Measurements from ENCODE around the gene SLC48A1. TPM values are rescaled to one million over a fixed set of nuclear protein-coding genes. Genes with fewer than 3 reads are reported as not detected.
A peak's percentile ranks its signal among the peaks of the same experiment; 100 is the strongest.

The SLC48A1 gene
- total and polyA plus RNA-seq, 8 donors = 2.3 to 29.0 (median 13.7) TPM

- H3K27ac ChIP-seq = no peak overlapping the region
- DNase-seq = no peak
- TF ChIP-seq EP300 (IDR thresholded peaks at IDR 0.05) (no peak), POLR2A (IDR thresholded peaks at IDR 0.05) (no peak), POLR2AphosphoS5 (IDR thresholded peaks at IDR 0.05) (no peak)
- TF ChIP-seq, protein P1, sequence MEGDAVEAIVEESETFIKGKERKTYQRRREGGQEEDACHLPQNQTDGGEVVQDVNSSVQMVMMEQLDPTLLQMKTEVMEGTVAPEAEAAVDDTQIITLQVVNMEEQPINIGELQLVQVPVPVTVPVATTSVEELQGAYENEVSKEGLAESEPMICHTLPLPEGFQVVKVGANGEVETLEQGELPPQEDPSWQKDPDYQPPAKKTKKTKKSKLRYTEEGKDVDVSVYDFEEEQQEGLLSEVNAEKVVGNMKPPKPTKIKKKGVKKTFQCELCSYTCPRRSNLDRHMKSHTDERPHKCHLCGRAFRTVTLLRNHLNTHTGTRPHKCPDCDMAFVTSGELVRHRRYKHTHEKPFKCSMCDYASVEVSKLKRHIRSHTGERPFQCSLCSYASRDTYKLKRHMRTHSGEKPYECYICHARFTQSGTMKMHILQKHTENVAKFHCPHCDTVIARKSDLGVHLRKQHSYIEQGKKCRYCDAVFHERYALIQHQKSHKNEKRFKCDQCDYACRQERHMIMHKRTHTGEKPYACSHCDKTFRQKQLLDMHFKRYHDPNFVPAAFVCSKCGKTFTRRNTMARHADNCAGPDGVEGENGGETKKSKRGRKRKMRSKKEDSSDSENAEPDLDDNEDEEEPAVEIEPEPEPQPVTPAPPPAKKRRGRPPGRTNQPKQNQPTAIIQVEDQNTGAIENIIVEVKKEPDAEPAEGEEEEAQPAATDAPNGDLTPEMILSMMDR (IDR thresholded peaks at IDR 0.05) = no peak
- WGBS, 5 donors = 48 to 69% (median 52%) methylated on average over 3 of the region's 3 CpGs
- no peaks in the 10 kb centered on the region for H3K9me3 ChIP-seq
- no peaks in the 10 kb centered on the region for H3K27me3 ChIP-seq
- H3K4me3 ChIP-seq = no peak overlapping the region
- peaks cover 9 to 21% (median 14%) of the 10 kb centered on the region in 4 donors for H3K4me1 ChIP-seq
- no peaks in the 10 kb centered on the region for H3K36me3 ChIP-seq
- intact Hi-C loops (cut with DNase I; ENCODE audit: low total_unique reads) = no loop called here
Measured at GRCh38 chr12:47729233-47729632, 43.8 kb upstream of the SLC48A1 start.

DNA sequence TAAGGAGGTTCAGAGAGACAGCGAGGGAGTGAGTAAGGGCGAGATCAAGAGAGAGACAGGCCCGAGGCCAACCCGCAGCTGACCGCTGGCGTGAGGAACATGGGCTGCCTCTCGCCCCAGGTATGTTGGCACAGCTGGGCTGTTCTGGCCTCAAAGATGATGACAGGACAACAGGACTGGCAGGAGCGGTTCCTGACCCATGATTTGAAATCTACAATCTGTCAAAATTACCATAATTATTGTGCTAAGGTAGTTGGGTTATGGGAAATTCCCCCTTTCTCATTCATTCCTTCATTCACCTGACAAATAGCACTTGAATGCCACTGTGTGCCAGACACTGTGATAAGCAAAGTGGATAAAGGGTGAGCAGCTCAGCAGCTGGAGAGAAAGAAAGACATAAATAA lies 42.7 kb upstream of the SLC48A1 start:
- WGBS, 5 donors = 25 to 56% (median 35%) methylated on average over 8 of the region's 8 CpGs
- Histone ChIP-seq H3K4me3 (no peak overlapping the region), H3K27ac (peak overlapping the region in 2 of 5 donors; percentile 2 to 17), H3K9me3 (no peaks in the 10 kb centered on the region), H3K27me3 (no peaks in the 10 kb centered on the region), H3K36me3 (no peaks in the 10 kb centered on the region), H3K4me1 (peaks cover 14 to 29% (median 24%) of the 10 kb centered on the region in 4 donors)
- intact Hi-C loops (cut with DNase I; ENCODE audit: low total_unique reads) = no loop called here
- TF ChIP-seq POLR2AphosphoS5 (IDR thresholded peaks at IDR 0.05) (no peak), POLR2A (IDR thresholded peaks at IDR 0.05) (no peak), EP300 (IDR thresholded peaks at IDR 0.05) (no peak)
- TF ChIP-seq, protein P1 (IDR thresholded peaks at IDR 0.05) = no peak
- DNase-seq = peak in 1 of 2 donors; percentile 61

GRCh38 chr12:47731723-47732122 lies 41.3 kb upstream of the SLC48A1 start:
- no peak overlapping the region for H3K27ac ChIP-seq
- WGBS, 5 donors = 50 to 74% (median 63%) methylated on average over 5 of the region's 5 CpGs
- no peaks in the 10 kb centered on the region for H3K36me3 ChIP-seq
- intact Hi-C loops (cut with DNase I; ENCODE audit: low total_unique reads) = no loop called here
- TF ChIP-seq, protein P1 (IDR thresholded peaks at IDR 0.05) = no peak
- TF ChIP-seq EP300 (IDR thresholded peaks at IDR 0.05) (no peak), POLR2AphosphoS5 (IDR thresholded peaks at IDR 0.05) (no peak), POLR2A (IDR thresholded peaks at IDR 0.05) (no peak)
- H3K4me3 ChIP-seq = no peak overlapping the region
- peaks cover 28 to 43% (median 38%) of the 10 kb centered on the region in 4 donors for H3K4me1 ChIP-seq
- no peaks in the 10 kb centered on the region for H3K27me3 ChIP-seq
- H3K9me3 ChIP-seq = no peaks in the 10 kb centered on the region
- no peak for DNase-seq

DNA sequence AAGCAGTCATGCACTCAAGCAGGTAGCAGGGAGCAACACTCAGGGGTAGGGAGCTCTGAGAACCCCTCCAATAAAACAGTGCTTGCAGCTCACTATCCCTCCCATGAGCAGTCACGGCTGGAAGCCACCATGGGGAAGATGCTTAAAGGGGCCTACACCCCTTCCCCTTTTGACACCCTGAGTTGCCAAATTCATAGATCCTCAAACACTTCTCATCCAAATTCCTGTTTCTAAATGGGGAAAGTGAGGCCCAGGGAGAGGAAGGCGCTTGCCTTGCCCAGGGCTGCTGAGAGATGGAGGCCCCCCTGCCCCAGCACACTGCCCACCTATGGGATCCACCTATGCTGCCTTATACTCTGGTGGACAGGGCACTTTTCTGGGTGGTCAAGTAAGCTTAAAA lies 40.5 kb upstream of the SLC48A1 start:
- no peaks in the 10 kb centered on the region for H3K27me3 ChIP-seq
- no peaks in the 10 kb centered on the region for H3K36me3 ChIP-seq
- H3K9me3 ChIP-seq = no peaks in the 10 kb centered on the region
- H3K4me1 ChIP-seq = peaks cover 33 to 50% (median 45%) of the 10 kb centered on the region in 4 donors
- H3K4me3 ChIP-seq = no peak overlapping the region
- 64 to 91% (median 87%) methylated on average over 1 to 2 of the region's 2 CpGs for WGBS, 5 donors
- DNase-seq = no peak
- TF ChIP-seq, protein P1 (IDR thresholded peaks at IDR 0.05) = no peak
- no peak for TF ChIP-seq EP300 (IDR thresholded peaks at IDR 0.05)
- no peak for TF ChIP-seq POLR2A (IDR thresholded peaks at IDR 0.05)
- TF ChIP-seq POLR2AphosphoS5 (IDR thresholded peaks at IDR 0.05) = no peak
- H3K27ac ChIP-seq = no peak overlapping the region
- intact Hi-C loops (cut with DNase I; ENCODE audit: low total_unique reads) = no loop called here
